Muscle layer of duodenum (tissue), 2 donors: ENCODE data around the gene OR7C1.
"Not testable (repeated sequence)": the region's sequence is repeated elsewhere in the genome, so short reads cannot be mapped to it uniquely, and the experiment has no call there.

ENCODE experiments used
- H3K27ac ChIP-seq: one replicate; pipeline ENCODE4 v1.7.0; 2013; ENCODE audit warnings: mild to moderate bottlenecking, low read length
- H3K27me3 ChIP-seq: one replicate; pipeline ENCODE4 v1.7.0; 2013; ENCODE audit warnings: low read depth, mild to moderate bottlenecking, control low read depth, low read length
- H3K36me3 ChIP-seq, 2 donors: one replicate each; pipeline ENCODE4 v1.7.0; 2013; ENCODE audit warnings: low read length in 2 of 2, control low read depth in 1 of 2, mild to moderate bottlenecking in 1 of 2; ENCODE audit not compliant: insufficient read depth in 2 of 2, control insufficient read depth in 1 of 2
- H3K4me1 ChIP-seq, 2 donors: one replicate each; pipeline ENCODE4 v1.7.0; 2013; ENCODE audit warnings: low read length in 2 of 2, mild to moderate bottlenecking in 2 of 2, control low read depth in 1 of 2, moderate library complexity in 1 of 2; ENCODE audit not compliant: insufficient read depth in 2 of 2, control insufficient read depth in 1 of 2
- H3K4me3 ChIP-seq, 2 donors: one replicate each; pipeline ENCODE4 v1.7.0; 2013; ENCODE audit warnings: low read length in 2 of 2, low read depth in 1 of 2, mild to moderate bottlenecking in 1 of 2
- H3K9me3 ChIP-seq, 2 donors: one replicate each; pipeline ENCODE4 v1.7.0; 2013; ENCODE audit warnings: low read length in 2 of 2, control low read depth in 1 of 2, mild to moderate bottlenecking in 1 of 2; ENCODE audit not compliant: control insufficient read depth in 1 of 2
- donor health status: healthy.

The OR7C1 gene

DNA sequence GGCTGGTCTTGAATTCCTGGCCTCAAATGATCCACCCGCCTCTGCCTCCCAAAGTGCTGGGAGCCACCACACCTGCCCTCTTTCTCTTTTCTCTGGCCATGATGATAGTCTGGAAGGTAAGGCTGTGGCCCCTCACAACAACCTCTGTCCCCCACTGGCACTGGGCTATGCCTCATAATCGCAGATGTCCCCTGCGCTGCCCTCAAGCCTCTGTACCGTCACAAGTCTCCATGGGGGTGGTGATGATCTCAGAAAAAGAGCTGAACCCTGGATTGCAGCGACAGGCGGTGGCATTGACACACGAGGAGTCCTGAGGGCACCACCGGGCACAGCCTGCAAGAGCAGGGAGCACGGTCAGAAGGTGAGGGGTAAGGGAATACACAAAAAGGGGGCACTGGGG is 61.3 kb downstream of the OR7C1 start:
- not testable (repeated sequence) for H3K27ac ChIP-seq, H3K9me3 ChIP-seq, H3K27me3 ChIP-seq, H3K36me3 ChIP-seq, H3K4me1 ChIP-seq, H3K4me3 ChIP-seq

DNA sequence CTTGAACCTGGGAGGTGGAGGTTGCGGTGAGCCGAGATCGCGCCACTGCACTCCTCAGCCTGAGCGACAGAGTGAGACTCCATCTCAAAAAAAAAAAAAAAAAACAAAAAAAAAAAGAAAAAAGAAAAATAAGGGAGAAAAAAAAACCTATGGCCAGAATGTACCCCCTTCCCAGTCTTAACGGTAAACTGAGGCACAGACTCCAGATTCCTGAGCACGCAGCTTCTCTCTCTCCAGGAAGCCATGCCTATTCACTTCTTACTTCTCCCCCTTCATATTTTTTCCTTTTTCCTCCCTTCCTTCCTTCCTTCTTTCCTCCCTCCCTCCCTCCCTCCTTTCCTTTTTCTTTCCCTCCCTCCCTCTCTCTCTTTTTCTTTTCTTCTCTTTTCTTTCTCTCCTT is 62.0 kb downstream of the OR7C1 start:
- H3K9me3 ChIP-seq, result no peaks in the 10 kb centered on the region
- H3K27me3 ChIP-seq, result no peaks in the 10 kb centered on the region
- H3K36me3 ChIP-seq, result no peaks in the 10 kb centered on the region
- no peak overlapping the region for H3K4me3 ChIP-seq
- H3K4me1 ChIP-seq, result no peaks in the 10 kb centered on the region
- H3K27ac ChIP-seq, result no peak overlapping the region

- H3K36me3 ChIP-seq, result no peaks in the 10 kb centered on the region
- no peak overlapping the region for H3K4me3 ChIP-seq
- H3K9me3 ChIP-seq, result no peaks in the 10 kb centered on the region
- no peaks in the 10 kb centered on the region for H3K4me1 ChIP-seq
- no peak overlapping the region for H3K27ac ChIP-seq
- H3K27me3 ChIP-seq, result no peaks in the 10 kb centered on the region
These were observed 62.5 kb downstream of the OR7C1 start for GRCh38 chr19:14772467-14772866.

- no peak overlapping the region for H3K27ac ChIP-seq
- no peaks in the 10 kb centered on the region for H3K9me3 ChIP-seq
- no peak overlapping the region for H3K4me3 ChIP-seq
- H3K27me3 ChIP-seq, result no peaks in the 10 kb centered on the region
- no peaks in the 10 kb centered on the region for H3K4me1 ChIP-seq
- H3K36me3 ChIP-seq, result no peaks in the 10 kb centered on the region
These were observed 63.8 kb downstream of the OR7C1 start for GRCh38 chr19:14770944-14771839.

- Histone ChIP-seq H3K9me3 (no peaks in the 10 kb centered on the region), H3K27me3 (no peaks in the 10 kb centered on the region), H3K4me3 (no peak overlapping the region), H3K4me1 (no peaks in the 10 kb centered on the region), H3K27ac (no peak overlapping the region), H3K36me3 (no peaks in the 10 kb centered on the region)
These were observed 64.8 kb downstream of the OR7C1 start for GRCh38 chr19:14770136-14770535.

DNA sequence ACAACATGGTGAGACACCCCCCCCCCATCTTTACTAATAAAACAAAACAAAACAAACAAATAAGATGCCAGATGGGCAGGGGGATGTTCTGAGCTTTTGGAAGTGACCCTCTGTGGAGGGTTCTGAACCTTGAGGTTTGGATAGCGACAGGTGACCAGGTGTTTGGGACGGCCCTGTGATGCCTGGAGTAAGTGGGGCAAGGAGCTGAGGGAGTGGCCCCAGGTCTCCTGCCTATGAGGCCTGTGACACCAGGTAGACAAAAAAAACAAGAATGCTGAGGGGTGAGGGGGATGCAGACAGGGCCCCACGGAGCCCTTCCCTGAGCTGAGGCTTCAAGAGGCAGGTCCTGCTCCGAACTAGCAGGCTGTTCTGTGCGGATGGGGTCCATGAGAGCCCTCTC is 65.8 kb downstream of the OR7C1 start:
- no peak overlapping the region for H3K4me3 ChIP-seq
- no peak overlapping the region for H3K27ac ChIP-seq
- no peaks in the 10 kb centered on the region for H3K4me1 ChIP-seq
- H3K27me3 ChIP-seq, result no peaks in the 10 kb centered on the region
- peaks cover 0 to 2% of the 10 kb centered on the region in 2 donors for H3K9me3 ChIP-seq
- H3K36me3 ChIP-seq, result no peaks in the 10 kb centered on the region

DNA sequence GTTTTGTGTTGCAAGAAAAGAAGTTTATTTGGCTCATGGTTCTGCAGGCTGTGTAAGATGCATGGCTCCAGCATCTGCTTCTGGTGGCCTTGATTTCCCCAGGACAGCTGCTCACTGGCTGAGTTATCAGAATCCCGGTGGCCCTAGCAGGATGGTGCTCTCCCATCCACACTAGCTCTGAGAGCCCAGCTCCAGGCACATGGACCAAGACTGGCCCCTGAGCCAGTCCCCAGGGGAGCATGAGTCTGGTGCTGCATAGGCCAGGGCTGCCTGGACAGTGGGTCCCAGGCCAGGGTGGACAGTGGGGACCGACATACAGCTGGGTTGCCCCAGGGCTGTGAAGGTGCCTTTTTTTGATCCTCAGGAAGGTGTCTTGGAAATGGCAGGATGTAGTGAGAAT is 67.0 kb downstream of the OR7C1 start:
- H3K36me3 ChIP-seq, result no peaks in the 10 kb centered on the region
- H3K9me3 ChIP-seq, result peaks cover 0 to 2% of the 10 kb centered on the region in 2 donors
- H3K27ac ChIP-seq, result no peak overlapping the region
- H3K4me1 ChIP-seq, result no peaks in the 10 kb centered on the region
- H3K4me3 ChIP-seq, result no peak overlapping the region
- no peaks in the 10 kb centered on the region for H3K27me3 ChIP-seq

GRCh38 chr19:14767466-14767971 is 67.5 kb downstream of the OR7C1 start:
- Histone ChIP-seq H3K4me1 (no peaks in the 10 kb centered on the region), H3K4me3 (no peak overlapping the region), H3K36me3 (no peaks in the 10 kb centered on the region), H3K9me3 (peaks cover 0 to 2% of the 10 kb centered on the region in 2 donors), H3K27ac (no peak overlapping the region), H3K27me3 (no peaks in the 10 kb centered on the region)

- not testable (repeated sequence) for H3K27ac ChIP-seq, H3K36me3 ChIP-seq, H3K27me3 ChIP-seq, H3K9me3 ChIP-seq, H3K4me3 ChIP-seq, H3K4me1 ChIP-seq
These were observed 69.1 kb downstream of the OR7C1 start for GRCh38 chr19:14765841-14766240.

DNA sequence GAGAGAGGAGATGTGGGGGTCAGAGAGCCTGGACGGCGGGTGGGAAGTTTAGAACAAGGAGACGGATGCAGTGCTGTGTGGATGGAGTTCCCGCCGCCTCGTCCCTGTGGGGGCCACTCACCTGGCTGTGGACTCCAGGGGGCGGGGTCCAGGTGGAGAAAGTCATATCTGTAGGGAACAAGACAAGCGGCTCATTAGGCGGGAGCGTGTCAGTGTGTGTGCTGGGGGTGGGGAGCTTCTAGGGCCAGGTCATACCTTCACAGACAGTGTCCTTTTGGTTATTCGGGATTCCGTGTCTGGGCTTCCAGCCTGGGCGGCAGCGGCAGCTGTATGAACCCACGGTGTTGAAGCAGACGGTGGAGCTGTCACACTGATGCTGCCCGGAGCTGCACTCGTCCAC is 69.6 kb downstream of the OR7C1 start:
- H3K4me1 ChIP-seq, H3K4me3 ChIP-seq, H3K27me3 ChIP-seq, H3K36me3 ChIP-seq, H3K9me3 ChIP-seq, H3K27ac ChIP-seq: not testable (repeated sequence)

- Histone ChIP-seq H3K36me3 (no peaks in the 10 kb centered on the region), H3K4me3 (no peak overlapping the region), H3K9me3 (peaks cover 0 to 6% of the 10 kb centered on the region in 2 donors), H3K27ac (no peak overlapping the region), H3K4me1 (no peaks in the 10 kb centered on the region), H3K27me3 (no peaks in the 10 kb centered on the region)
These were observed 70.6 kb downstream of the OR7C1 start for GRCh38 chr19:14764401-14764800.
